ENCODE results near the gene GNG12. TPM values are rescaled to one million over a fixed set of nuclear protein-coding genes. Genes with fewer than 3 reads are reported as not detected.
"Not testable (repeated sequence)": the region's sequence is repeated elsewhere in the genome, so short reads cannot be mapped to it uniquely, and the experiment has no call there.

Gene GNG12
- total and polyA plus RNA-seq, 9 of the 15 experiments (the other 6 are each of a cell fraction or from before 2014, with no cell fraction given), result 2.6 to 6.0 (median 4.1) TPM

GRCh38 chr1:67665307-67665706, 168.0 kb downstream of the GNG12 start:
- H3K4me2 ChIP-seq (ENCODE audit: insufficient read depth, low read length); in situ Hi-C loops (cut with MboI); BruUV-seq (replicated peaks); DNase-seq (ENCODE audit: extremely low read depth in 1 of 4, low spot score in 3 of 4); H3K27ac ChIP-seq (ENCODE audit: extremely low read depth, low read depth, low read length); H3K9me3 ChIP-seq (replicated peaks; ENCODE audit: control insufficient read depth, insufficient read depth, low read depth, low read length); H3K4me1 ChIP-seq (replicated peaks in 1 of 2; ENCODE audit: control insufficient read depth in 2 of 2, insufficient read depth in 2 of 2, low read length in 2 of 2); POLR2A ChIA-PET; H3K4me3 ChIP-seq; H3K9me1 ChIP-seq (ENCODE audit: control insufficient read depth, insufficient read depth, low read length); H3K27me3 ChIP-seq (ENCODE audit: control insufficient read depth in 2 of 2, insufficient read depth in 2 of 2, low read length in 2 of 2); H3K79me2 ChIP-seq (ENCODE audit: control insufficient read depth, insufficient read depth, low read length); H4K20me1 ChIP-seq (replicated peaks; ENCODE audit: control insufficient read depth, insufficient read depth, low read length); H3K9ac ChIP-seq (ENCODE audit: insufficient read depth in 1 of 2, low read depth in 2 of 2, low read length in 2 of 2); ATAC-seq; H3K36me3 ChIP-seq (ENCODE audit: control insufficient read depth, insufficient read depth, low read length); intact Hi-C loops (cut with micrococcal nuclease); H2AFZ ChIP-seq (ENCODE audit: low read depth, low read length); CTCF ChIA-PET (ENCODE audit: low intra/inter-chr PET ratio); FAIRE-seq: not testable (repeated sequence)
- TF ChIP-seq BCOR (IDR thresholded peaks at IDR 0.05) (peak; percentile 68; the same call in 1 of the 2 replicates), KDM1A (IDR thresholded peaks at IDR 0.05) (peak in 1 of 2 experiments; percentile 55; a peak in 1 of 4 replicates)

- no peak overlapping the region for H3K4me3 ChIP-seq
- CTCF ChIA-PET (ENCODE audit: low intra/inter-chr PET ratio), result no interaction called here
Observed at GRCh38 chr1:67664048-67664447, 169.2 kb downstream of the GNG12 start.

More at GRCh38 chr1:67664048-67664447, 169.2 kb downstream of the GNG12 start:
- POLR2A ChIA-PET, result interaction anchor here (1.0 kb wide), 1 partner anchor 22 kb away, joined by 4 read pairs; no protein-coding TSS in a partner anchor
- no peaks in the 10 kb centered on the region for H3K27me3 ChIP-seq (ENCODE audit: control insufficient read depth in 2 of 2, insufficient read depth in 2 of 2, low read length in 2 of 2)
- H3K36me3 ChIP-seq (ENCODE audit: control insufficient read depth, insufficient read depth, low read length), result no peaks in the 10 kb centered on the region
- DNase-seq (ENCODE audit: extremely low read depth in 1 of 4, low spot score in 3 of 4) (no peak), FAIRE-seq (no peak), ATAC-seq (no peak)
- H3K79me2 ChIP-seq (ENCODE audit: control insufficient read depth, insufficient read depth, low read length), result no peaks in the 10 kb centered on the region
- H2AFZ ChIP-seq (ENCODE audit: low read depth, low read length), result no peak overlapping the region
- H3K9ac ChIP-seq (ENCODE audit: insufficient read depth in 1 of 2, low read depth in 2 of 2, low read length in 2 of 2), result no peak overlapping the region
- H3K9me3 ChIP-seq (replicated peaks; ENCODE audit: control insufficient read depth, insufficient read depth, low read depth, low read length), result no peaks in the 10 kb centered on the region
- peaks cover 0 to 4% of the 10 kb centered on the region in 2 experiments; a peak in 2 of 5 replicates for H3K4me1 ChIP-seq (replicated peaks in 1 of 2; ENCODE audit: control insufficient read depth in 2 of 2, insufficient read depth in 2 of 2, low read length in 2 of 2)
- no peak for TF ChIP-seq BDP1 (IDR thresholded peaks at IDR 0.05; ENCODE audit: insufficient read depth, insufficient read length)
- no peak for TF ChIP-seq CREM (IDR thresholded peaks at IDR 0.05; ENCODE audit: low read depth)
- TF ChIP-seq NFRKB (IDR thresholded peaks at IDR 0.05; ENCODE audit: low read depth), result no peak
- no peak overlapping the region for H3K4me2 ChIP-seq (ENCODE audit: insufficient read depth, low read length)
- H3K9me1 ChIP-seq (ENCODE audit: control insufficient read depth, insufficient read depth, low read length), result no peaks in the 10 kb centered on the region
- no peaks in the 10 kb centered on the region for H4K20me1 ChIP-seq (replicated peaks; ENCODE audit: control insufficient read depth, insufficient read depth, low read length)
- no TSS peak for BruUV-seq (replicated peaks)
- in situ Hi-C loops (cut with MboI), result no loop called here
- intact Hi-C loops (cut with micrococcal nuclease), result no loop called here
- no peak overlapping the region for H3K27ac ChIP-seq (ENCODE audit: extremely low read depth, low read depth, low read length)
- 17% methylated on average over 1 of the region's 1 CpG for WGBS (ENCODE audit: insufficient coverage, low coverage, missing lambda C conversion rate)

Data from K562 (cell line).